ENCODE results near the gene OSBP2. TPM values are rescaled to one million over a fixed set of nuclear protein-coding genes. Genes with fewer than 3 reads are reported as not detected.

The OSBP2 gene
- 3.1 TPM for total RNA-seq
- long read RNA-seq, full-length matches to known transcripts, result 1 of 24 reads
- long read RNA-seq, partial matches to known transcripts, result 2 of 24 reads
- long read RNA-seq, other reads (novel, unspliced or antisense), result 21 of 24 reads

GRCh38 chr22:30694640-30695350 is at the start of gene OSBP2:
OSBP2 (plus strand) TSS chr22:30694874; CDS start chr22:30694910, 36 bp downstream.
- H3K27ac ChIP-seq, result peak within 1 kb of the TSS; percentile 83
- DNase-seq (peak; percentile 65), ATAC-seq (peak; percentile 88 to 89)
- H3K36me3 ChIP-seq, result no peaks in the 10 kb centered on the region
- H3K4me1 ChIP-seq, result peaks cover 15% of the 10 kb centered on the region
- H3K9me3 ChIP-seq, result no peaks in the 10 kb centered on the region
- H3K27me3 ChIP-seq (ENCODE audit: low read depth), result peaks cover 7% of the 10 kb centered on the region
- H3K4me3 ChIP-seq, result peak within 1 kb of the TSS; percentile 67
- no peak for TF ChIP-seq CTCF (IDR thresholded peaks at IDR 0.05)
- intact Hi-C loops (cut with DNase I), result no loop called here

DNA sequence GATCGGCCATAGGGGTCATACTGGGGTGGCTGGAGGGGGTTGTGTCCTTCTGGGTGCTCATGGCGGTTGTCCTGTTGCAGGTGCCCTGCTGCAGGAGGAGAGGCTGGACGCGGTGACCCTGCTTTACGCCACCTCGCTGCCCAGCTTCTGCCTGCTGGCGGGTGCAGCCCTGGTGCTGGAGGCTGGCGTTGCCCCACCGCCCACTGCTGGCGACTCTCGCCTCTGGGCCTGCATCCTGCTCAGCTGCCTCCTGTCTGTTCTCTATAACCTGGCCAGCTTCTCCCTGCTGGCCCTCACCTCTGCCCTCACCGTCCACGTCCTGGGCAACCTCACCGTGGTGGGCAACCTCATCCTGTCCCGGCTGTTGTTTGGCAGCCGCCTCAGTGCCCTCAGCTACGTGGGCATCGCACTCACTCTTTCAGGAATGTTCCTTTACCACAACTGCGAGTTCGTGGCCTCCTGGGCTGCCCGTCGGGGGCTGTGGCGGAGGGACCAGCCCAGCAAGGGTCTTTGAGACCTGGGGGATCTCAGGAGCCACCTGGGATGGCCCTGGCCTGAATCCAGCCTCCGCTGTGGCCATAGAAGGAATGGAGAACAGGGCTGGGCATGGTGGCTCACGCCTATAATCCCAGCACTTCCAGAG is 48.0 kb upstream of the OSBP2 start:
- Histone ChIP-seq H3K4me3 (no peak overlapping the region), H3K27me3 (ENCODE audit: low read depth) (no peaks in the 10 kb centered on the region), H3K27ac (no peak overlapping the region), H3K4me1 (no peaks in the 10 kb centered on the region), H3K36me3 (no peaks in the 10 kb centered on the region), H3K9me3 (no peaks in the 10 kb centered on the region)
- DNase-seq (no peak), ATAC-seq (no peak)
- intact Hi-C loops (cut with DNase I), result no loop called here
- no peak for TF ChIP-seq CTCF (IDR thresholded peaks at IDR 0.05)

- H3K27me3 ChIP-seq (ENCODE audit: low read depth), result no peaks in the 10 kb centered on the region
- ATAC-seq (no peak), DNase-seq (no peak)
- intact Hi-C loops (cut with DNase I), result no loop called here
- no peak overlapping the region for H3K4me3 ChIP-seq
- no peaks in the 10 kb centered on the region for H3K9me3 ChIP-seq
- no peaks in the 10 kb centered on the region for H3K4me1 ChIP-seq
- no peaks in the 10 kb centered on the region for H3K36me3 ChIP-seq
- H3K27ac ChIP-seq, result no peak overlapping the region
- TF ChIP-seq CTCF (IDR thresholded peaks at IDR 0.05), result no peak
Measured at GRCh38 chr22:30647536-30647935, 47.1 kb upstream of the OSBP2 start.

GRCh38 chr22:30648825-30649224 is 45.8 kb upstream of the OSBP2 start:
- no peak for TF ChIP-seq CTCF (IDR thresholded peaks at IDR 0.05)
- no peaks in the 10 kb centered on the region for H3K4me1 ChIP-seq
- H3K4me3 ChIP-seq, result no peak overlapping the region
- no peak overlapping the region for H3K27ac ChIP-seq
- H3K9me3 ChIP-seq, result no peaks in the 10 kb centered on the region
- no peaks in the 10 kb centered on the region for H3K36me3 ChIP-seq
- ATAC-seq, result no peak
- H3K27me3 ChIP-seq (ENCODE audit: low read depth), result no peaks in the 10 kb centered on the region
- no peak for DNase-seq
- intact Hi-C loops (cut with DNase I), result no loop called here

- intact Hi-C loops (cut with DNase I), result no loop called here
- H3K4me3 ChIP-seq, result no peak overlapping the region
- H3K9me3 ChIP-seq, result no peaks in the 10 kb centered on the region
- no peaks in the 10 kb centered on the region for H3K36me3 ChIP-seq
- H3K4me1 ChIP-seq, result no peaks in the 10 kb centered on the region
- H3K27me3 ChIP-seq (ENCODE audit: low read depth), result no peaks in the 10 kb centered on the region
- peak; percentile 66 to 79 for ATAC-seq
- DNase-seq, result no peak
- TF ChIP-seq CTCF (IDR thresholded peaks at IDR 0.05), result no peak
- no peak overlapping the region for H3K27ac ChIP-seq
Measured at GRCh38 chr22:30649430-30650007, 45.2 kb upstream of the OSBP2 start.
